Endothelial cell of umbilical vein (primary cell): ENCODE results near the gene STRA6. TPM values are rescaled to one million over a fixed set of nuclear protein-coding genes. Genes with fewer than 3 reads are reported as not detected.

ENCODE experiments used
- BruUV-seq: library from RNA; stranded (reverse); fragments of 400-500 nt; replicated peaks from 2 replicates; lab custom pipeline; 2021; lab: Mats Ljungman, UMichigan
- CTCF ChIA-PET: fragments of 300-600, 350-600 bp; sonication (Branson Sonifier 250); formaldehyde crosslinking; loops from one replicate; lab custom pipeline; 2021; ENCODE audit warnings: antibody characterized with exemption, inconsistent platforms; lab: Charles Lee
- POLR2A ChIA-PET: fragments of 300-600, 350-600 bp; sonication (Branson Sonifier 250); formaldehyde crosslinking; loops from one replicate; lab custom pipeline; 2021; ENCODE audit warnings: antibody characterized with exemption, inconsistent platforms; lab: Charles Lee
- DNase-seq: peaks from one replicate; pipeline ENCODE4 v3.0.0-alpha.2; 2011; ENCODE audit warnings: low read depth, low spot score
- FAIRE-seq: peaks from 2 replicates; lab custom pipeline; 2011; peaks lifted over from hg19 to GRCh38; lab: Jason Lieb, UNC
- H2AFZ ChIP-seq: 2 replicates; pipeline ENCODE4 v1.6.0; 2012; ENCODE audit warnings: low read depth, low read length, control low read depth, inconsistent platforms
- H3K27ac ChIP-seq: 2 replicates; pipeline ENCODE4 v1.5.1; 2011; ENCODE audit warnings: low read depth, mild to moderate bottlenecking, control low read depth, low read length, moderate library complexity; ENCODE audit not compliant: insufficient read depth
- H3K27me3 ChIP-seq, 2 experiments: 2 replicates each; pipeline versions ENCODE4 v1.6.0 to v1.6.1; 2011; ENCODE audit warnings: low read length in 2 of 2, mixed read lengths in 1 of 2; ENCODE audit not compliant: control insufficient read depth in 2 of 2, insufficient read depth in 2 of 2
- H3K36me3 ChIP-seq, 2 experiments: 2 replicates in 1 of 2; 3 replicates in 1 of 2; pipeline ENCODE4 v1.5.1; 2011; ENCODE audit warnings: low read length in 2 of 2, mild to moderate bottlenecking in 1 of 2, moderate library complexity in 1 of 2; ENCODE audit not compliant: control insufficient read depth in 2 of 2, insufficient read depth in 2 of 2; ENCODE audit errors: extremely low read depth in 1 of 2
- H3K4me1 ChIP-seq: 3 replicates; pipeline ENCODE4 v1.5.1; 2011; ENCODE audit warnings: mild to moderate bottlenecking, low read length; ENCODE audit not compliant: control insufficient read depth, insufficient read depth; ENCODE audit errors: extremely low read depth
- H3K4me2 ChIP-seq: 2 replicates; pipeline ENCODE4 v1.6.1; 2011; ENCODE audit warnings: low read length, control low read depth, mixed read lengths; ENCODE audit not compliant: insufficient read depth
- H3K4me3 ChIP-seq, 3 experiments: fragments of 200-600 bp in 1 of 3; sonication (generic), shearing (Covaris generic) in 1 of 3; replicated peaks in 1 of 3; 2 replicates each; pipeline ENCODE4 v1.5.1; 2011 to 2016; ENCODE audit warnings: control low read depth in 3 of 3, low read length in 3 of 3, mild to moderate bottlenecking in 2 of 3, inconsistent platforms in 1 of 3, low read depth in 1 of 3, moderate library complexity in 1 of 3; ENCODE audit not compliant: insufficient read depth in 1 of 3
- H3K79me2 ChIP-seq: 2 replicates; pipeline ENCODE4 v1.6.0; 2012; ENCODE audit warnings: low read length, inconsistent platforms; ENCODE audit not compliant: control insufficient read depth, insufficient read depth
- H3K9ac ChIP-seq: replicated peaks from 2 replicates; pipeline ENCODE3; 2011; ENCODE audit warnings: low read length, control low read depth; ENCODE audit not compliant: insufficient read depth; ENCODE audit errors: extremely low read depth
- H3K9me1 ChIP-seq: replicated peaks from 3 replicates; pipeline ENCODE4 v1.6.0; 2011; ENCODE audit warnings: mild to moderate bottlenecking, low read length; ENCODE audit not compliant: control insufficient read depth, insufficient read depth; ENCODE audit errors: extremely low read depth
- H3K9me3 ChIP-seq: replicated peaks from 2 replicates; pipeline ENCODE4 v1.5.1; 2012; ENCODE audit warnings: low read length, inconsistent platforms; ENCODE audit not compliant: control insufficient read depth, insufficient read depth
- H4K20me1 ChIP-seq: replicated peaks from 2 replicates; pipeline ENCODE3; 2011; ENCODE audit warnings: mild to moderate bottlenecking, low read length; ENCODE audit not compliant: control insufficient read depth, insufficient read depth; ENCODE audit errors: extremely low read depth
- EZH2 ChIP-seq: IDR thresholded peaks from 2 replicates; pipeline ENCODE4 v1.6.1; 2012; ENCODE audit warnings: borderline replicate concordance, low read depth, mild to moderate bottlenecking, moderate library complexity, low read length, inconsistent platforms; ENCODE audit not compliant: severe bottlenecking
- FOS ChIP-seq: IDR thresholded peaks from 2 replicates; pipeline ENCODE4 v1.6.1; 2011; ENCODE audit warnings: mild to moderate bottlenecking, low read length, moderate library complexity, borderline replicate concordance; ENCODE audit not compliant: insufficient read depth
- GATA2 ChIP-seq: IDR thresholded peaks from 2 replicates; pipeline ENCODE4 v1.7.0; 2011; ENCODE audit warnings: low read depth, mild to moderate bottlenecking, moderate library complexity, mixed read lengths, low read length; ENCODE audit not compliant: insufficient read length, insufficient read depth
- JUN ChIP-seq: IDR thresholded peaks from 2 replicates; pipeline ENCODE4 v1.6.1; 2011; ENCODE audit warnings: borderline replicate concordance, low read depth; ENCODE audit not compliant: insufficient read length, insufficient read depth
- MYC ChIP-seq: IDR thresholded peaks from one replicate; pipeline ENCODE4 v1.6.1; 2011; ENCODE audit warnings: mild to moderate bottlenecking, low read depth, low read length
- POLR2A ChIP-seq: IDR thresholded peaks from 2 replicates; pipeline ENCODE4 v1.6.1; 2012; ENCODE audit warnings: low read depth, mild to moderate bottlenecking, control low read depth, low read length
- POLR2AphosphoS5 ChIP-seq: IDR thresholded peaks from 2 replicates; pipeline ENCODE4 v1.6.1; 2012; ENCODE audit warnings: low read depth, mild to moderate bottlenecking, control low read depth, low read length, moderate library complexity; ENCODE audit not compliant: insufficient read depth
- dilution Hi-C: fragments of 300-500 bp; cut with MboI; formaldehyde crosslinking; loops from one replicate; pipeline ENCODE4 v1.15.0; 2019; ENCODE audit warnings: low sequenced_read_pairs; ENCODE audit not compliant: extremely low pct_ligation_motif_present
- intact Hi-C: fragments of 100-400 bp; cut with micrococcal nuclease; formaldehyde crosslinking; loops from one replicate; pipeline ENCODE4 v1.10.0; 2022
- polyA plus RNA-seq, 4 experiments: library from polyadenylated mRNA; depleted of rRNA in 3 of 4; stranded (reverse) in 3 of 4; unstranded in 1 of 4; fragments of >200 nt; gene quantifications; 2 replicates each; pipeline versions ENCODE4 v1.2.1 to v1.2.3, GENCODE V29; 2011 to 2012; ENCODE audit warnings: missing spikeins in 1 of 4
- total RNA-seq: library from RNA; stranded (reverse); gene quantifications from 2 replicates; pipeline ENCODE4 v1.2.3, GENCODE V29; 2021
- TF ChIP-seq, protein P1 (sequence below), 2 donors: IDR thresholded peaks; 1 replicate in 1 of 2; 2 replicates in 1 of 2; pipeline ENCODE4 v1.5.1; 2011; ENCODE audit warnings: low read length in 2 of 2, mild to moderate bottlenecking in 2 of 2, moderate library complexity in 2 of 2, control low read depth in 1 of 2, inconsistent platforms in 1 of 2, low read depth in 1 of 2; ENCODE audit not compliant: insufficient read depth in 1 of 2; ENCODE audit errors: extremely low read depth in 1 of 2
- TF ChIP-seq, protein P2 (sequence below): IDR thresholded peaks from 2 replicates; pipeline ENCODE4 v1.6.1; 2011; ENCODE audit not compliant: insufficient read depth, insufficient read length

Gene STRA6
- total and polyA plus RNA-seq, 2 donors (not counting 3 experiments of a cell fraction or from before 2014, with no cell fraction given) = not detected

DNA sequence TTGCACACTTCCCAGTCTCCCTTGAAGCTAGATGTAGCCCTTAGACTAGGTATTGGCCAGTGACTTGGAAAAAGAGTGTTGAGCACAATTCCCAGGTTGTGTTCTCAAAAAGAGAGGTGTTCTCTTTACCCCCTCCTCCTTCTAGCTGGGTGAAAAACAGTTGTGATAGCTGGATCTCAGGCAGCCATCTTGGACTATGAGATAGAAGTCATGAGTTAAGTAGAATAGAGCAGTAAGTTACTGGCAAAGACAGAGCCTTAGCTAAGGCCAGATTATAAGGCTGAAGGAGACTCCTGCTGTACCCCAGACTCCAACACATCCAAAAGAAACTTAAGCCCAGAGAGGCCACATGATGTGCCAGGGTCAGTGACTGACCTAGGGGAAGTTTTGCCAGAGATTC, 8.1 kb upstream of the STRA6 start:
- BruUV-seq = no TSS peak
- intact Hi-C loops = no loop called here
- Histone ChIP-seq H3K9me3 (no peaks in the 10 kb centered on the region), H3K27ac (no peak overlapping the region), H3K36me3 (no peaks in the 10 kb centered on the region), H3K9ac (no peak overlapping the region), H4K20me1 (no peaks in the 10 kb centered on the region), H2AFZ (no peak overlapping the region), H3K27me3 (peaks cover 0 to 2% of the 10 kb centered on the region in 2 experiments), H3K4me3 (no peak overlapping the region), H3K79me2 (no peaks in the 10 kb centered on the region), H3K9me1 (no peaks in the 10 kb centered on the region), H3K4me1 (no peaks in the 10 kb centered on the region), H3K4me2 (no peak overlapping the region)
- no peak for TF ChIP-seq GATA2
- no peak for TF ChIP-seq JUN
- TF ChIP-seq, protein P1, sequence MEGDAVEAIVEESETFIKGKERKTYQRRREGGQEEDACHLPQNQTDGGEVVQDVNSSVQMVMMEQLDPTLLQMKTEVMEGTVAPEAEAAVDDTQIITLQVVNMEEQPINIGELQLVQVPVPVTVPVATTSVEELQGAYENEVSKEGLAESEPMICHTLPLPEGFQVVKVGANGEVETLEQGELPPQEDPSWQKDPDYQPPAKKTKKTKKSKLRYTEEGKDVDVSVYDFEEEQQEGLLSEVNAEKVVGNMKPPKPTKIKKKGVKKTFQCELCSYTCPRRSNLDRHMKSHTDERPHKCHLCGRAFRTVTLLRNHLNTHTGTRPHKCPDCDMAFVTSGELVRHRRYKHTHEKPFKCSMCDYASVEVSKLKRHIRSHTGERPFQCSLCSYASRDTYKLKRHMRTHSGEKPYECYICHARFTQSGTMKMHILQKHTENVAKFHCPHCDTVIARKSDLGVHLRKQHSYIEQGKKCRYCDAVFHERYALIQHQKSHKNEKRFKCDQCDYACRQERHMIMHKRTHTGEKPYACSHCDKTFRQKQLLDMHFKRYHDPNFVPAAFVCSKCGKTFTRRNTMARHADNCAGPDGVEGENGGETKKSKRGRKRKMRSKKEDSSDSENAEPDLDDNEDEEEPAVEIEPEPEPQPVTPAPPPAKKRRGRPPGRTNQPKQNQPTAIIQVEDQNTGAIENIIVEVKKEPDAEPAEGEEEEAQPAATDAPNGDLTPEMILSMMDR (IDR thresholded peaks at IDR 0.05; ENCODE audit: extremely low read depth in 1 of 2, insufficient read depth in 1 of 2, low read depth in 1 of 2, low read length in 2 of 2) = no peak
- TF ChIP-seq POLR2A = no peak
- no peak for TF ChIP-seq MYC
- TF ChIP-seq FOS = no peak
- TF ChIP-seq POLR2AphosphoS5 = no peak
- TF ChIP-seq, protein P2, sequence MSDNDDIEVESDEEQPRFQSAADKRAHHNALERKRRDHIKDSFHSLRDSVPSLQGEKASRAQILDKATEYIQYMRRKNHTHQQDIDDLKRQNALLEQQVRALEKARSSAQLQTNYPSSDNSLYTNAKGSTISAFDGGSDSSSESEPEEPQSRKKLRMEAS = no peak
- no peak for TF ChIP-seq EZH2
- no peak for FAIRE-seq
- no peak for DNase-seq
- ChIA-PET POLR2A (no interaction called here), CTCF (no interaction called here)
- dilution Hi-C loops = no loop called here
